PC-3 (cell line): Measurements from ENCODE around the gene SH2D2A. TPM values are rescaled to one million over a fixed set of nuclear protein-coding genes. Genes with fewer than 3 reads are reported as not detected.
A peak's percentile ranks its signal among the peaks of the same experiment; 100 is the strongest.
"Not testable (repeated sequence)": the region's sequence is repeated elsewhere in the genome, so short reads cannot be mapped to it uniquely, and the experiment has no call there.

Experiments used
- ATAC-seq: fragments of 200-7000 bp; cut with Tn5 transposase; 2 replicates; pipeline ENCODE4 v1.9.1; 2020; ENCODE audit warnings: mild to moderate bottlenecking, moderate library complexity
- BruUV-seq: library from RNA; stranded (reverse); fragments of 400-500 nt; replicated peaks from 2 replicates; lab custom pipeline; 2021; lab: Mats Ljungman, UMichigan
- CTCF ChIA-PET: fragments of 300-600 bp; sonication (Branson Sonifier 250); formaldehyde crosslinking; loops from one replicate; lab custom pipeline; 2022; ENCODE audit warnings: antibody characterized with exemption; lab: Charles Lee
- POLR2A ChIA-PET: fragments of 300-600 bp; sonication (Branson Sonifier 250); formaldehyde crosslinking; loops from one replicate; lab custom pipeline; 2022; ENCODE audit warnings: antibody characterized with exemption; ENCODE audit not compliant: unreplicated experiment; lab: Charles Lee
- DNase-seq: peaks from one replicate; pipeline ENCODE4 v3.0.0-alpha.2; 2015
- H2AFZ ChIP-seq: fragments of 300-600 bp; sonication (generic); 2 replicates; pipeline ENCODE4 v1.6.0; 2016; ENCODE audit warnings: antibody characterized with exemption, low read length
- H3F3A ChIP-seq: fragments of 300-600 bp; sonication (generic); one replicate; pipeline ENCODE4 v1.6.0; 2017; ENCODE audit warnings: antibody characterized with exemption, low read length, control low read depth, mild to moderate bottlenecking; ENCODE audit not compliant: unreplicated experiment
- H3K27ac ChIP-seq: fragments of 300-600 bp; sonication (generic); 2 replicates; pipeline ENCODE4 v1.5.1; 2016; ENCODE audit warnings: mild to moderate bottlenecking, low read length
- H3K27me3 ChIP-seq: fragments of 300-600 bp; sonication (generic); 2 replicates; pipeline ENCODE4 v1.6.1; 2016; ENCODE audit warnings: low read length, mixed read lengths
- H3K36me3 ChIP-seq: fragments of 300-600 bp; sonication (generic); 2 replicates; pipeline ENCODE4 v1.6.1; 2016; ENCODE audit warnings: low read depth, mixed run types, low read length, mixed read lengths
- H3K4me1 ChIP-seq: fragments of 300-600 bp; sonication (generic); 2 replicates; pipeline ENCODE4 v1.5.1; 2016; ENCODE audit warnings: low read length; ENCODE audit not compliant: insufficient read depth
- H3K4me2 ChIP-seq: fragments of 300-600 bp; sonication (generic); 2 replicates; pipeline ENCODE4 v1.6.0; 2016; ENCODE audit warnings: low read length
- H3K4me3 ChIP-seq: fragments of 300-600 bp; sonication (generic); 2 replicates; pipeline ENCODE4 v1.5.1; 2016; ENCODE audit warnings: mild to moderate bottlenecking, low read length, mixed read lengths
- H3K79me2 ChIP-seq: fragments of 300-600 bp; sonication (generic); 2 replicates; pipeline ENCODE4 v1.6.1; 2017; ENCODE audit warnings: low read length, mixed read lengths
- H3K9ac ChIP-seq: fragments of 300-600 bp; sonication (generic); 2 replicates; pipeline ENCODE4 v1.6.0; 2016; ENCODE audit warnings: mild to moderate bottlenecking, low read length
- H3K9me2 ChIP-seq: fragments of 300-600 bp; sonication (generic); replicated peaks from 2 replicates; pipeline ENCODE4 v1.6.1; 2016; ENCODE audit warnings: mixed run types, low read length, mixed read lengths
- H3K9me3 ChIP-seq: fragments of 300-600 bp; sonication (generic); 2 replicates; pipeline ENCODE4 v1.6.1; 2016; ENCODE audit warnings: low read length, mixed read lengths
- H4K20me1 ChIP-seq: fragments of 300-600 bp; sonication (generic); 2 replicates; pipeline ENCODE4 v1.6.1; 2016; ENCODE audit warnings: low read length, mixed read lengths
- CTCF ChIP-seq: fragments of 300-600 bp; sonication (generic); conservative IDR thresholded peaks from 2 replicates; pipeline ENCODE4 v1.5.1; 2017; ENCODE audit warnings: antibody characterized with exemption, low read depth, mild to moderate bottlenecking, low read length
- EZH2 ChIP-seq: fragments of 300-600 bp; sonication (generic); IDR thresholded peaks from one replicate; pipeline ENCODE4 v1.6.1; 2017; ENCODE audit warnings: antibody characterized with exemption, mild to moderate bottlenecking, low read length; ENCODE audit not compliant: unreplicated experiment
- EZH2phosphoT487 ChIP-seq: fragments of 300-600 bp; sonication (generic); IDR thresholded peaks from 2 replicates; pipeline ENCODE4 v1.6.1; 2018; ENCODE audit warnings: mild to moderate bottlenecking, antibody characterized with exemption, low read length, borderline replicate concordance
- intact Hi-C: fragments of 100-400 bp; cut with micrococcal nuclease; formaldehyde crosslinking; loops from 2 replicates; pipeline ENCODE4 v1.9.0; 2023
- total RNA-seq: library from RNA; depleted of rRNA; stranded (reverse); fragments of >200 nt; gene quantifications from 2 replicates; pipeline ENCODE4 v1.2.3, GENCODE V29; 2014; rRNA removed

The SH2D2A gene
- total RNA-seq, 1 experiment from 2014 or later, result 6.9 TPM

- no peaks in the 10 kb centered on the region for H3K27me3 ChIP-seq
- H3K36me3 ChIP-seq, result no peaks in the 10 kb centered on the region
- no peaks in the 10 kb centered on the region for H3F3A ChIP-seq
- no peak for TF ChIP-seq CTCF
- no peak for TF ChIP-seq EZH2
- no peak for TF ChIP-seq EZH2phosphoT487
- ATAC-seq (peak; percentile 18), DNase-seq (no peak)
- H2AFZ ChIP-seq, result no peak overlapping the region
- no peaks in the 10 kb centered on the region for H4K20me1 ChIP-seq
- no peaks in the 10 kb centered on the region for H3K9me2 ChIP-seq
- no TSS peak for BruUV-seq
- H3K4me1 ChIP-seq, result no peaks in the 10 kb centered on the region
- H3K9ac ChIP-seq, result no peak overlapping the region
- no peak overlapping the region for H3K4me2 ChIP-seq
- intact Hi-C loops, result no loop called here
- H3K27ac ChIP-seq, result no peak overlapping the region
- no peak overlapping the region for H3K4me3 ChIP-seq
- no peaks in the 10 kb centered on the region for H3K79me2 ChIP-seq
- CTCF ChIA-PET, result no interaction called here
- no peaks in the 10 kb centered on the region for H3K9me3 ChIP-seq
- POLR2A ChIA-PET, result no interaction called here
These were observed 56.4 kb downstream of the SH2D2A start for GRCh38 chr1:156760092-156760795.

DNA sequence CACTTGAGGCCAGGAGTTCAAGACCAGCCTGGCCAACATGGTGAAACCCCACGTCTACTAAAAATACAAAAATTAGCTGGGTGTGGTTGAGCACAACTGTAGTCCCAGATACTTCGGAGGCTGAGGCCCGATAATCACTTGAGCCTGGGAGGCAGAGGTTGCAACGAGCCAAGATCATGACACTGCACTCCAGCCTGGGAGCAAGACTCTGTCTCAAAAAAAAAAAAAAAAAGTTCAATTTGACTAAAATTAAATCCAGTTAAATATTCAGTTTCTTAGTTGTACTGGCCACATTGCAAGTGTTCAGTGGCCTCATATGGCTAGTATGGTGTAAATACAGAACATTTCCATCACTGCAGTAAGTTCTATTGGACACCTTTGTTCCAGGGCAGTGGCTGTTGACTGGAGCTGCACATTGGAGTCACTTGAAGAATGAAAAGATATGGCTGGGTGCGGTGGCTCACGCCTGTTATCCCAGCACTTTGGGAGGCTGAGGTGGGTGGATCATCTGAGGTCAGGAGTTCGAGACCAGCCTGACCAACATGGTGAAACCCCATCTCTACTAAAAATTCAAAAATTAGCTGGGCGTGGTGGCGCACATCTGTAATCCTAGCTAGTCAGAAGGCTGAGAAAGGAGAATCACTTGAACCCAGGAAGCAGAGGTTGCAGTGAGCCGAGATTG is 58.9 kb downstream of the SH2D2A start:
- ATAC-seq, H3K79me2 ChIP-seq, intact Hi-C loops, BruUV-seq, H3K4me3 ChIP-seq, H3K9me3 ChIP-seq, H3K36me3 ChIP-seq, H3K27ac ChIP-seq, H3K9me2 ChIP-seq, H3K4me1 ChIP-seq, H2AFZ ChIP-seq, H3K4me2 ChIP-seq, H3F3A ChIP-seq, H3K27me3 ChIP-seq, DNase-seq, H4K20me1 ChIP-seq, POLR2A ChIA-PET, CTCF ChIA-PET, H3K9ac ChIP-seq: not testable (repeated sequence)

DNA sequence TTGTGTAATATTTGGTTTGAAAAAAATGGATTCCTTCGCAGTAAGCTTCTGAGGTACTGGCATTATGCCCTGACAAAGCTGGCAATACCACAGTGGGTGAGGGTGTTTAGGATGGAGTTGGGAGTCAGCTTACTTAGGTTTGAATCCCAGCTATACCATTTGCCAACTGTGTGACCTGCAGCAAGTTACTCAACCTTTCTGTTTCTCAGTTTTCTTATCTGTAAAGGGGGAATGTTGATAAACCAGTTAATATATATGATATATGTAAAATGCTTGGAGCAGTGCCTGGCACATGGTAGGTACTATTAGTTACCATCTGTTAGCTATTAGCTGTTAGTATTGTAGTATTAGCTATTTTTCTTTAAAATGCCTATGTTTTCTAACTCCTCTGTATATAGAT is 60.3 kb downstream of the SH2D2A start:
- Histone ChIP-seq H3K9ac (no peak overlapping the region), H4K20me1 (no peaks in the 10 kb centered on the region), H3K4me3 (no peak overlapping the region), H3K4me1 (peaks cover 10% of the 10 kb centered on the region), H3K9me3 (no peaks in the 10 kb centered on the region), H3K79me2 (peaks cover 17% of the 10 kb centered on the region), H3K4me2 (no peak overlapping the region), H3K27ac (no peak overlapping the region), H3K27me3 (no peaks in the 10 kb centered on the region), H3K36me3 (no peaks in the 10 kb centered on the region), H3K9me2 (no peaks in the 10 kb centered on the region), H3F3A (no peaks in the 10 kb centered on the region), H2AFZ (no peak overlapping the region)
- no peak for TF ChIP-seq EZH2phosphoT487
- no peak for TF ChIP-seq EZH2
- TF ChIP-seq CTCF, result no peak
- no peak for DNase-seq
- no TSS peak for BruUV-seq
- CTCF ChIA-PET, result no interaction called here
- POLR2A ChIA-PET, result interaction anchor here (0.5 to 0.7 kb wide), 3 partner anchors 65 to 256 kb away, joined by 4 to 7 read pairs (median 4); partner anchors contain the start of gene MEF2D
- ATAC-seq, result no peak
- intact Hi-C loops, result no loop called here

Other genes starting within 250 kb of the SH2D2A start
- gene IQGAP3, start 244.3 kb downstream of the SH2D2A start, total RNA-seq, result 54.3 and 77.3 TPM in 2 replicates
- not detected in 2 replicates for gene TTC24, start 237.1 kb downstream of the SH2D2A start, total RNA-seq
- gene NAXE, start 225.1 kb downstream of the SH2D2A start, total RNA-seq, result 237 and 261 TPM in 2 replicates
- gene GPATCH4, start 215.4 kb downstream of the SH2D2A start, total RNA-seq, result 37.3 and 73.7 TPM in 2 replicates
- gene HAPLN2, start 197.4 kb downstream of the SH2D2A start, total RNA-seq, result 1.1 TPM in 1 of 2 replicates, not detected in the other
- gene BCAN, start 174.7 kb downstream of the SH2D2A start, total RNA-seq, result not detected in 2 replicates
- 58.2 and 70.0 TPM in 2 replicates for gene NES, start 139.4 kb downstream of the SH2D2A start, total RNA-seq
- gene CRABP2, start 111.3 kb downstream of the SH2D2A start, total RNA-seq, result 120 and 150 TPM in 2 replicates
- 10.4 and 14.6 TPM in 2 replicates for gene METTL25B, start 88.4 kb downstream of the SH2D2A start, total RNA-seq
- gene ISG20L2, start 88.1 kb downstream of the SH2D2A start, total RNA-seq, result 39.2 and 51.7 TPM in 2 replicates
- gene MRPL24, start 75.8 kb downstream of the SH2D2A start, total RNA-seq, result 232 and 275 TPM in 2 replicates
- gene HDGF, start 65.2 kb downstream of the SH2D2A start, total RNA-seq, result 586 and 1,030 TPM in 2 replicates
- gene PRCC, start 49.3 kb downstream of the SH2D2A start, total RNA-seq, result 103 TPM in 2 replicates
- not detected in 2 replicates for gene INSRR, start 42.3 kb upstream of the SH2D2A start, total RNA-seq
- gene NTRK1, start 44.0 kb upstream of the SH2D2A start, total RNA-seq, result 0.15 and 0.40 TPM in 2 replicates
- 10.3 and 11.9 TPM in 2 replicates for gene PEAR1, start 76.9 kb upstream of the SH2D2A start, total RNA-seq
- 0.11 TPM in 1 of 2 replicates, not detected in the other for gene LRRC71, start 103.8 kb upstream of the SH2D2A start, total RNA-seq
- gene ARHGEF11, start 228.9 kb upstream of the SH2D2A start, total RNA-seq, result 31.1 and 43.9 TPM in 2 replicates